ENCODE measurements around the gene CHRNB1. TPM values are rescaled to one million over a fixed set of nuclear protein-coding genes. Genes with fewer than 3 reads are reported as not detected.
"Not testable (repeated sequence)": the region's sequence is repeated elsewhere in the genome, so short reads cannot be mapped to it uniquely, and the experiment has no call there.

The CHRNB1 gene
- polyA plus RNA-seq, 1 donor from 2014 or later, result 18.2 TPM

DNA sequence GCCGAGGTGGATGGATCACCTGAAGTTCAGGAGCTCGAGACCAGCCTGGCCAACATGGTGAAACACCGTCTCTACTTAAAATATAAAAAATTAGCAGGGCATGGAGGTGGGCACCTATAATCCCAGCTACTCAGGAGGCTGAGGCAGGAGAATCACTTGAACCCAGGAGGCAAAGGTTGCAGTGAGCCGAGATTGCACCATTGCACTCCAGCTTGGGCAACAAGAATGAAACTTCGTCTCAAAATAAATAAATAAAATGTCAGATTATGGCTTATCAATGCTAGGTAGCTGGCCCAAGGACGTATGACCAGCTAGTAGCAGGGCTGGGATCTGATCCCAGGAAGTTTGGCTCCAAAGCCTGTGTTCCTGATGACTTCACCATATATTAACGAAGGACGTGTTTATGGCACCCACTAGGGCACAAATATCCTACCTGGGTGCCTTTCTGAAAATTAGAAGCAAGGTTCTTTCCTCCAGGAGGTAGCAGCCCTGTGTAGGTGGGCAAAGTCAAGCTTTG lies 25.7 kb downstream of the CHRNB1 start:
- H3K27ac ChIP-seq (ENCODE audit: low read length); H3K9me2 ChIP-seq (ENCODE audit: insufficient read depth, low read length); H3K9ac ChIP-seq (ENCODE audit: low read length); H3K4me3 ChIP-seq (ENCODE audit: low read length); H3F3A ChIP-seq (ENCODE audit: insufficient read depth, low read length, poor library complexity, severe bottlenecking); H3K27me3 ChIP-seq (ENCODE audit: insufficient read depth, low read depth, low read length); H3K4me2 ChIP-seq (ENCODE audit: low read length); H2AFZ ChIP-seq (ENCODE audit: low read depth, low read length); H3K9me3 ChIP-seq (ENCODE audit: low read length); H4K20me1 ChIP-seq (ENCODE audit: insufficient read depth); H3K36me3 ChIP-seq (ENCODE audit: insufficient read depth, low read length): not testable (repeated sequence)
- H3K79me2 ChIP-seq (replicated peaks; ENCODE audit: insufficient read depth, low read length), result peaks cover 13% of the 10 kb centered on the region

DNA sequence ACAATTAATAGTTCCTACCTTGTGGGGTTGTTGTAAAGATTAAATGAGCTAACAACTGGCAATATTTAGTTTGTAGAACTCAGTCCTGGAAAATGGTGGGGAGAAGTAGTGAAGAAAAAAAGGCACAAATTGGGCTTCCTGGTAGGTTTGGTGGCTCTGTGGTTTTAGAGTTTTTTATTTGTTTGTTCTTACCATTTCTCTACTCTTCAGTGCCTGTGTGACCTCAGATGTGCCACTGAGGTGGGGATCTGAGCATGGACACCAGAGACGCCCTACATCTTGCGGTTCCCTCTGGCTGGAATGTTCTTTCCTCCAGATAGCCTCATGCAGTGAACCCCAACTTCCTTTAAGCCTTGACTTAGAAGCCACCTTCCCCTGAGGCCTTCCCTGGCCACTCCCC lies 26.9 kb downstream of the CHRNB1 start:
- Histone ChIP-seq H3K9me2 (ENCODE audit: insufficient read depth, low read length) (no peaks in the 10 kb centered on the region), H2AFZ (ENCODE audit: low read depth, low read length) (no peak overlapping the region), H3K4me3 (ENCODE audit: low read length) (no peak overlapping the region), H3K36me3 (ENCODE audit: insufficient read depth, low read length) (no peaks in the 10 kb centered on the region), H3K79me2 (replicated peaks; ENCODE audit: insufficient read depth, low read length) (peaks cover 25% of the 10 kb centered on the region), H3K9ac (ENCODE audit: low read length) (no peak overlapping the region), H3K9me3 (ENCODE audit: low read length) (no peaks in the 10 kb centered on the region), H3K27ac (ENCODE audit: low read length) (no peak overlapping the region), H3F3A (ENCODE audit: insufficient read depth, low read length, poor library complexity, severe bottlenecking) (no peaks in the 10 kb centered on the region), H3K27me3 (ENCODE audit: insufficient read depth, low read depth, low read length) (no peaks in the 10 kb centered on the region), H3K4me2 (ENCODE audit: low read length) (no peak overlapping the region), H4K20me1 (ENCODE audit: insufficient read depth) (no peaks in the 10 kb centered on the region)
- TF ChIP-seq, protein P1, sequence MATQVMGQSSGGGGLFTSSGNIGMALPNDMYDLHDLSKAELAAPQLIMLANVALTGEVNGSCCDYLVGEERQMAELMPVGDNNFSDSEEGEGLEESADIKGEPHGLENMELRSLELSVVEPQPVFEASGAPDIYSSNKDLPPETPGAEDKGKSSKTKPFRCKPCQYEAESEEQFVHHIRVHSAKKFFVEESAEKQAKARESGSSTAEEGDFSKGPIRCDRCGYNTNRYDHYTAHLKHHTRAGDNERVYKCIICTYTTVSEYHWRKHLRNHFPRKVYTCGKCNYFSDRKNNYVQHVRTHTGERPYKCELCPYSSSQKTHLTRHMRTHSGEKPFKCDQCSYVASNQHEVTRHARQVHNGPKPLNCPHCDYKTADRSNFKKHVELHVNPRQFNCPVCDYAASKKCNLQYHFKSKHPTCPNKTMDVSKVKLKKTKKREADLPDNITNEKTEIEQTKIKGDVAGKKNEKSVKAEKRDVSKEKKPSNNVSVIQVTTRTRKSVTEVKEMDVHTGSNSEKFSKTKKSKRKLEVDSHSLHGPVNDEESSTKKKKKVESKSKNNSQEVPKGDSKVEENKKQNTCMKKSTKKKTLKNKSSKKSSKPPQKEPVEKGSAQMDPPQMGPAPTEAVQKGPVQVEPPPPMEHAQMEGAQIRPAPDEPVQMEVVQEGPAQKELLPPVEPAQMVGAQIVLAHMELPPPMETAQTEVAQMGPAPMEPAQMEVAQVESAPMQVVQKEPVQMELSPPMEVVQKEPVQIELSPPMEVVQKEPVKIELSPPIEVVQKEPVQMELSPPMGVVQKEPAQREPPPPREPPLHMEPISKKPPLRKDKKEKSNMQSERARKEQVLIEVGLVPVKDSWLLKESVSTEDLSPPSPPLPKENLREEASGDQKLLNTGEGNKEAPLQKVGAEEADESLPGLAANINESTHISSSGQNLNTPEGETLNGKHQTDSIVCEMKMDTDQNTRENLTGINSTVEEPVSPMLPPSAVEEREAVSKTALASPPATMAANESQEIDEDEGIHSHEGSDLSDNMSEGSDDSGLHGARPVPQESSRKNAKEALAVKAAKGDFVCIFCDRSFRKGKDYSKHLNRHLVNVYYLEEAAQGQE (IDR thresholded peaks at IDR 0.05; ENCODE audit: borderline replicate concordance), result no peak
- TF ChIP-seq TAF1 (IDR thresholded peaks at IDR 0.05; ENCODE audit: low read depth), result no peak
- no peak for TF ChIP-seq SMC3 (conservative IDR thresholded peaks at IDR 0.05; ENCODE audit: poor library complexity)
- no peak for TF ChIP-seq MXI1 (conservative IDR thresholded peaks at IDR 0.05; ENCODE audit: poor library complexity, severe bottlenecking)
- TF ChIP-seq EZH2 (IDR thresholded peaks at IDR 0.05; ENCODE audit: borderline replicate concordance, insufficient read depth, low read length, poor library complexity, severe bottlenecking), result no peak
- TF ChIP-seq, protein P2, sequence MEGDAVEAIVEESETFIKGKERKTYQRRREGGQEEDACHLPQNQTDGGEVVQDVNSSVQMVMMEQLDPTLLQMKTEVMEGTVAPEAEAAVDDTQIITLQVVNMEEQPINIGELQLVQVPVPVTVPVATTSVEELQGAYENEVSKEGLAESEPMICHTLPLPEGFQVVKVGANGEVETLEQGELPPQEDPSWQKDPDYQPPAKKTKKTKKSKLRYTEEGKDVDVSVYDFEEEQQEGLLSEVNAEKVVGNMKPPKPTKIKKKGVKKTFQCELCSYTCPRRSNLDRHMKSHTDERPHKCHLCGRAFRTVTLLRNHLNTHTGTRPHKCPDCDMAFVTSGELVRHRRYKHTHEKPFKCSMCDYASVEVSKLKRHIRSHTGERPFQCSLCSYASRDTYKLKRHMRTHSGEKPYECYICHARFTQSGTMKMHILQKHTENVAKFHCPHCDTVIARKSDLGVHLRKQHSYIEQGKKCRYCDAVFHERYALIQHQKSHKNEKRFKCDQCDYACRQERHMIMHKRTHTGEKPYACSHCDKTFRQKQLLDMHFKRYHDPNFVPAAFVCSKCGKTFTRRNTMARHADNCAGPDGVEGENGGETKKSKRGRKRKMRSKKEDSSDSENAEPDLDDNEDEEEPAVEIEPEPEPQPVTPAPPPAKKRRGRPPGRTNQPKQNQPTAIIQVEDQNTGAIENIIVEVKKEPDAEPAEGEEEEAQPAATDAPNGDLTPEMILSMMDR (IDR thresholded peaks at IDR 0.05; ENCODE audit: poor library complexity, severe bottlenecking), result no peak
- no peak for TF ChIP-seq POLR2AphosphoS5 (IDR thresholded peaks at IDR 0.05)
- no peak for TF ChIP-seq RAD21 (conservative IDR thresholded peaks at IDR 0.05)
- no peak for TF ChIP-seq EP300 (conservative IDR thresholded peaks at IDR 0.05; ENCODE audit: poor library complexity, severe bottlenecking)

DNA sequence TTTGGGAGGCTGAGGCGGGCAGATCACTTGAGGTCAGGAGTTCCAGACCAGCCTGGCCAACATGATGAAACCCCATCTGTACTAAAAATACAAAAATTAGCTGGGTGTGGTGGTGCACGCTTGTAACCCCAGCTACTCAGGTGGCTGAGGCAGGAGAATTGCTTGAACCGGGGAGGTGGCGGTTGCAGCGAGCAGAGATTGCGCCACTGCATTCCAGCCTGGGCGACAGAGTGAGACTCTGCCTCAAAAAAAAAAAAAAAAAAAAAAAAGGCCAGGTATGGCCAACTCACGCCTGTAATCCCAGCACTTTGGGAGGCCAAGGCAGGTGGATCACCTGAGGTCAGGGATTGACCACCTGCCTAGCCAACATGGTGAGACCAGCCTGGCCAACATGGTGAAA lies 29.9 kb downstream of the CHRNB1 start:
- H2AFZ ChIP-seq (ENCODE audit: low read depth, low read length); H3F3A ChIP-seq (ENCODE audit: insufficient read depth, low read length, poor library complexity, severe bottlenecking); H3K9me2 ChIP-seq (ENCODE audit: insufficient read depth, low read length); H4K20me1 ChIP-seq (ENCODE audit: insufficient read depth); H3K9ac ChIP-seq (ENCODE audit: low read length); H3K27ac ChIP-seq (ENCODE audit: low read length); H3K27me3 ChIP-seq (ENCODE audit: insufficient read depth, low read depth, low read length); H3K36me3 ChIP-seq (ENCODE audit: insufficient read depth, low read length); H3K4me2 ChIP-seq (ENCODE audit: low read length); H3K9me3 ChIP-seq (ENCODE audit: low read length); H3K4me3 ChIP-seq (ENCODE audit: low read length): not testable (repeated sequence)
- H3K79me2 ChIP-seq (replicated peaks; ENCODE audit: insufficient read depth, low read length), result peaks cover 44% of the 10 kb centered on the region
